ENCODE measurements around the gene CCDC201.

- no peak for TF ChIP-seq CTCF (IDR thresholded peaks at IDR 0.05; ENCODE audit: low read depth, low read length, poor library complexity, severe bottlenecking)
- TF ChIP-seq EZH2phosphoT487 (IDR thresholded peaks at IDR 0.05; ENCODE audit: borderline replicate concordance, low read length) = no peak
These were observed 473 bp upstream of the CCDC201 start for GRCh38 chr7:45873355-45873754.

Data from DOHH2 (cell line).